ENCODE data around the gene RBM47.
"Not testable (repeated sequence)": the region's sequence is repeated elsewhere in the genome, so short reads cannot be mapped to it uniquely, and the experiment has no call there.

RBM47 gene

DNA sequence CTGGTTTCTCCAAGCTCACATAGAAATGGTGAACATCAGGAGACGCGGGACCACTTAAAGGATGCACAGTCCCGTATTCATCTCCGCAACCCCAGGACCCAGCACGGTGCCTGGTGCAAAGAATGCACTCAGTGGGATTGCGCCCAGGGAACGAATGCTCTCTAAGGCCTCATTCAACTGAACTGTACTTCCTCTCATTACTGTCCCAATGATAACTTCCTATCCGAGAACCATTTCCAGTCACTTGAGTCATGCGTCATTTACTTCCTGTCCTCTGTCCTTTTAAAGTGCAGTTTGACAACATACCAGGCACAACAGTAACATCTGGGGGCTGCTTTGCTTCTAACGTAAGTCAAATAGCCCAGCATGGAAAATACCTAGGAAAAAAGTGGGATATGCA is 75.7 kb downstream of the RBM47 start:
- CTCF ChIA-PET: no interaction called here
- DNase-seq (ENCODE audit: extremely low spot score): no peak
- no peak for TF ChIP-seq BHLHE40 (IDR thresholded peaks at IDR 0.05; ENCODE audit: borderline replicate concordance)
- TF ChIP-seq HDGF (IDR thresholded peaks at IDR 0.05; ENCODE audit: borderline replicate concordance): no peak
- no peak for TF ChIP-seq PKNOX1 (IDR thresholded peaks at IDR 0.05)
- TF ChIP-seq FOXK2 (IDR thresholded peaks at IDR 0.05): no peak
- TF ChIP-seq SUZ12 (IDR thresholded peaks at IDR 0.05): no peak
- TF ChIP-seq ZNF384 (IDR thresholded peaks at IDR 0.05): no peak
- TF ChIP-seq L3MBTL2 (conservative IDR thresholded peaks at IDR 0.05): no peak
- TF ChIP-seq TARDBP (IDR thresholded peaks at IDR 0.05): no peak
- TF ChIP-seq LEF1 (IDR thresholded peaks at IDR 0.05; ENCODE audit: borderline replicate concordance): no peak
- no peak for TF ChIP-seq ARNT (IDR thresholded peaks at IDR 0.05)
- TF ChIP-seq NFRKB (IDR thresholded peaks at IDR 0.05): no peak
- no peak for TF ChIP-seq CTBP1 (IDR thresholded peaks at IDR 0.05; ENCODE audit: borderline replicate concordance)
- no peak for TF ChIP-seq ELF4 (IDR thresholded peaks at IDR 0.05)
- no peak for TF ChIP-seq FOXA1 (IDR thresholded peaks at IDR 0.05)
- no peak for TF ChIP-seq FOXM1 (IDR thresholded peaks at IDR 0.05; ENCODE audit: borderline replicate concordance)
- no peak for TF ChIP-seq SP1 (IDR thresholded peaks at IDR 0.05)
- POLR2A ChIA-PET: no interaction called here

DNA sequence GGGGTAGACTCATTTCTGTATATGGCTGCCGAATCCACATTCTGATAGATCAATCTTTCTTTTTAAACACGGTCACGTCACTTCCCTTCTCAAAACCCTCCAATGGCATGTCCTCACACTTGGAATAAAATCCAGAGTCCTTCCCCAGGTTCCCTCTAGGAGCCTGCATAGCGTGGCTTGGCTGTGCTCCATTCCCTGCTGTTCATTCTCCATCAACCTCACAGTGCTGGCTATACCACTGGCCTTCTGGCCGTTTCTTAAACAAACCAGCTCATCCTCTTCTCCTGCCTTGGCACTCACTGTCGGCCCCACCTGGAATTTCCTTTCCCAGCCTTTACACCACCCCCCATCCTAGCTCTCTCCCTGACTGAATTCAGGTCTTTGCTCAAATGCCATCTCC is 77.1 kb downstream of the RBM47 start:
- DNase-seq (ENCODE audit: extremely low spot score): no peak
- POLR2A ChIA-PET: no interaction called here
- CTCF ChIA-PET: no interaction called here
- no peak for TF ChIP-seq HDGF (IDR thresholded peaks at IDR 0.05; ENCODE audit: borderline replicate concordance)
- TF ChIP-seq LEF1 (IDR thresholded peaks at IDR 0.05; ENCODE audit: borderline replicate concordance): no peak
- no peak for TF ChIP-seq FOXK2 (IDR thresholded peaks at IDR 0.05)
- no peak for TF ChIP-seq NFRKB (IDR thresholded peaks at IDR 0.05)
- TF ChIP-seq BHLHE40 (IDR thresholded peaks at IDR 0.05; ENCODE audit: borderline replicate concordance): no peak
- no peak for TF ChIP-seq FOXM1 (IDR thresholded peaks at IDR 0.05; ENCODE audit: borderline replicate concordance)
- TF ChIP-seq ELF4 (IDR thresholded peaks at IDR 0.05): no peak
- TF ChIP-seq ZNF384 (IDR thresholded peaks at IDR 0.05): no peak
- no peak for TF ChIP-seq TARDBP (IDR thresholded peaks at IDR 0.05)
- no peak for TF ChIP-seq SP1 (IDR thresholded peaks at IDR 0.05)
- TF ChIP-seq ARNT (IDR thresholded peaks at IDR 0.05): no peak
- no peak for TF ChIP-seq PKNOX1 (IDR thresholded peaks at IDR 0.05)
- no peak for TF ChIP-seq CTBP1 (IDR thresholded peaks at IDR 0.05; ENCODE audit: borderline replicate concordance)
- no peak for TF ChIP-seq L3MBTL2 (conservative IDR thresholded peaks at IDR 0.05)
- TF ChIP-seq FOXA1 (IDR thresholded peaks at IDR 0.05): no peak
- TF ChIP-seq SUZ12 (IDR thresholded peaks at IDR 0.05): no peak

GRCh38 chr4:40551568-40552136 is 78.0 kb downstream of the RBM47 start:
- CTCF ChIA-PET; DNase-seq (ENCODE audit: extremely low spot score): not testable (repeated sequence)

DNA sequence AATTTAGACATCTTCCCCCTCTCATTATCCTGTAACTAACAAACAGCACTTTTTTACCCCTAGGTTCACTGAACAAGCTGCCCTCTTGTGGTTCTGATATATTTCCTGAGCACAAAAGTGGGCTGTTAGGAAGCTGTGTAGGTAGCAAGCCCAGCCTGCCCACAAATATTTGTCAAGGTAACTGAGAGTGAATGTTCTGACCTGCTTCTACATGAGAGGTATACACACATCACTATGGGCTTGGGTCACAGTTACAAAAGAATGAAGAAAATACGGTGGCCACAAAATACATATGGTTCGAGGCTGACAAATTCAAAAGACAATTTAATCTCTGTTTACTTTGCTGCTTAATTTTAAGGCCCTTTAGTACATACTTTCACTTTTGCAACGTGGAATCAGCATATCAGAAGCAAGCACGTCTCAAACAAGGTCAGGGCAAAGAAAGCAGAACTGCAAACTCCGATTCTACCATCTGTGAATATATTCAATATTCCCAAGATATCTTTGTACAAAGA is 78.7 kb downstream of the RBM47 start:
- CTCF ChIA-PET: no interaction called here

More at GRCh38 chr4:40551568-40552136, 78.0 kb downstream of the RBM47 start:
- POLR2A ChIA-PET: not testable (repeated sequence)

GRCh38 chr4:40550196-40550595 is 79.5 kb downstream of the RBM47 start:
- no peak for DNase-seq (ENCODE audit: extremely low spot score)
- ChIA-PET POLR2A (no interaction called here), CTCF (no interaction called here)
- TF ChIP-seq ELF4 (IDR thresholded peaks at IDR 0.05): no peak
- TF ChIP-seq SUZ12 (IDR thresholded peaks at IDR 0.05): no peak
- no peak for TF ChIP-seq ARNT (IDR thresholded peaks at IDR 0.05)
- no peak for TF ChIP-seq PKNOX1 (IDR thresholded peaks at IDR 0.05)
- no peak for TF ChIP-seq L3MBTL2 (conservative IDR thresholded peaks at IDR 0.05)
- TF ChIP-seq ZNF384 (IDR thresholded peaks at IDR 0.05): no peak
- TF ChIP-seq LEF1 (IDR thresholded peaks at IDR 0.05; ENCODE audit: borderline replicate concordance): no peak
- no peak for TF ChIP-seq FOXA1 (IDR thresholded peaks at IDR 0.05)
- no peak for TF ChIP-seq FOXM1 (IDR thresholded peaks at IDR 0.05; ENCODE audit: borderline replicate concordance)
- no peak for TF ChIP-seq CTBP1 (IDR thresholded peaks at IDR 0.05; ENCODE audit: borderline replicate concordance)
- no peak for TF ChIP-seq HDGF (IDR thresholded peaks at IDR 0.05; ENCODE audit: borderline replicate concordance)
- no peak for TF ChIP-seq NFRKB (IDR thresholded peaks at IDR 0.05)
- no peak for TF ChIP-seq FOXK2 (IDR thresholded peaks at IDR 0.05)

More for the DNA sequence above, 78.7 kb downstream of the RBM47 start:
- DNase-seq (ENCODE audit: extremely low spot score): no peak
- POLR2A ChIA-PET: no interaction called here
- TF ChIP-seq NFRKB (IDR thresholded peaks at IDR 0.05) (no peak), HDGF (IDR thresholded peaks at IDR 0.05; ENCODE audit: borderline replicate concordance) (no peak), FOXM1 (IDR thresholded peaks at IDR 0.05; ENCODE audit: borderline replicate concordance) (no peak), ELF4 (IDR thresholded peaks at IDR 0.05) (no peak), ZNF384 (IDR thresholded peaks at IDR 0.05) (no peak), TARDBP (IDR thresholded peaks at IDR 0.05) (no peak), CTBP1 (IDR thresholded peaks at IDR 0.05; ENCODE audit: borderline replicate concordance) (no peak), SP1 (IDR thresholded peaks at IDR 0.05) (no peak), SUZ12 (IDR thresholded peaks at IDR 0.05) (no peak), LEF1 (IDR thresholded peaks at IDR 0.05; ENCODE audit: borderline replicate concordance) (no peak), FOXA1 (IDR thresholded peaks at IDR 0.05) (no peak), BHLHE40 (IDR thresholded peaks at IDR 0.05; ENCODE audit: borderline replicate concordance) (no peak), L3MBTL2 (conservative IDR thresholded peaks at IDR 0.05) (no peak), ARNT (IDR thresholded peaks at IDR 0.05) (no peak), PKNOX1 (IDR thresholded peaks at IDR 0.05) (no peak), FOXK2 (IDR thresholded peaks at IDR 0.05) (no peak)
